HG02852 (cell line): ENCODE results near the gene SENP2.
"Not testable (repeated sequence)": the region's sequence is repeated elsewhere in the genome, so short reads cannot be mapped to it uniquely, and the experiment has no call there.

Source experiments
- ATAC-seq: cut with Tn5 transposase; IDR thresholded peaks from one replicate; pipeline ENCODE4 v1.9.1; 2021; ENCODE audit warnings: mild to moderate bottlenecking, moderate library complexity; ENCODE audit not compliant: unreplicated experiment

SENP2 gene

DNA sequence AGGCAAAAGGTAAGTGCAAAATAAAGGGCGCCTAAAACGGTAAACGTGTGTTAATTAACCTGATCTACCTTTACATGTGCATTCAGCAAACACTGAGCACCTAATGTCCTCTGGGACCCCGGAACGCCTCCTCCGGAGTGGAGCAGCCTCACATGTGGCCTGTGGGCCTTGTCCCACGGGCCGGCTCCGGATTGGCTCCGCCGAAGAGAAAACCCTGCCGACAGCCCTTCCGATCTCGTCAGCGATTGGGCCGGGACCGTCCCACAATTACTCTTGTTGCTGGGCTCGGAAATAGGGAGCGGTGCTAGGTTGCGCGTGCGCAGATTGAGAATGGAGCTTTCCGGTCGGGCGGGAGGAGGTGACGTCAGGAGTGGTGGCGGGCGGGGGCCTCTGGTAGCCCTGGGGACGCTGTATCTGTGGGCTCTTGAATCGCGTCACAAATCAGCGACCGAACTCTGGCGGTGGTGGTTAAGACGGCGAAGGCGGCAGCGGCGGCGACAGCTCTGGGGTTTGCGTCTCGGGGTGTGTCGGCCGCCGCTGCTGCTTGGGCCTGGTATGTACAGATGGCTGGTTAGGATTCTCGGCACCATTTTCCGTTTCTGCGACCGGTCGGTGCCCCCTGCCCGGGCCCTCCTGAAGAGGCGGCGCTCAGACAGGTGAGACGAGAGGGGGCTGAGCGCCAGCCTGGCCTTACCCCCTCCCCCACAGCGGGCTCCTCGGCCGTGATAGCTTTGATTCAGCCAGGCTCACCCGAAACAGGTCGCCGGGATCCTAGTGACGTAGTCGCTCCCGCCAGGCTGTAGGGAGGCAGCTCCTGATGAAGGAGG lies at the start of gene SENP2:
Gene SENP2 (plus strand): TSS at position 437 of the 827 bp plus-strand sequence. CDS start 119 bp downstream, at position 556.
- peak; percentile 96 for ATAC-seq

DNA sequence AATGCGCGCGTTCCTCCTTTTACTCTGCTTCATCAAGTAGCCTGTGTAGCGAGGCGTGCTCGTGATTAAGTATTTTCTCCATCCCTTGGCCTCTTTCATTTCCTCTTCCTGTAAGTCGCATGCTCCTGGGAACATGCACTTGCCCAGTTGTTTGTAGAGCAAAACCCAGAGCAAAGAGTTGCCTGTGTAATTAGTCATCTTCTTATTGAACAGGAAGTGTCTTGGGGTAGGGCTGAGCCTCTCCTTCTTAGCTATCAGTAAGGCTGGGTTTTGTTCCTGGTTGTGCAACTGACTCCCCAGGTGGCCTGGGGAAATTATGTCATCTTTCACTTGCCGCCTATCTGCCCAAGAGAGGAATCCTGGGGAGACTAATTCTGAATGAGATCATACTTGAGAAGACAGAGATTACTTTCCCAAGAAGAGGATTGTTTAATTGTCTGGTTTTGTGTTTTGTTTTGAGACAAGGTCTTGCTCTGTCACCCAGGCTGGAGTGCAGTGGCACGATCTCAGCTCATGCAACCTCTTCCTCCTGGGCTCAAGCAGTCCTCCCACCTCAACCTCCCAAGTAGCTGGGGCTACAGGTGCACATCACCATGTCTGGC lies 48.6 kb upstream of the SENP2 start:
- peak; percentile 98 for ATAC-seq

DNA sequence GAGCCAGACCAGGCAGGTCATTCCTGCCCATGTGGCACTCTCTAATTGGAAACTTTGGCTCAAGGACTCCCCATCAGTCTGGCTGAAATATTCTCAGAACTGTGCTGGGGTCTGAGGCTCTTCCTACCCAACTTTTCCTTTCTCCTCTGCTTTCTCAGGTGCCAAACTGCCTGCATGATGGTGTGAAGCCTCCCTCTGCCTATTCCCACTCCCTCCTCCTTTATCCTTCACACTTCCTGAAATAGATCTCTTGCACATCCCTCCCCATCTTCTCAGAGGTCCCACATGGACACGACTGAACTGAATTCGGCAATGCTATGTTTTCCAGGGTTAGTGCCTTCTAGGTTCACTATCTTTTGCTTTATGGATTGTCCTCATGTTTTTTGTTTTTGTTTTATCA lies 46.2 kb upstream of the SENP2 start:
- ATAC-seq, result no peak

DNA sequence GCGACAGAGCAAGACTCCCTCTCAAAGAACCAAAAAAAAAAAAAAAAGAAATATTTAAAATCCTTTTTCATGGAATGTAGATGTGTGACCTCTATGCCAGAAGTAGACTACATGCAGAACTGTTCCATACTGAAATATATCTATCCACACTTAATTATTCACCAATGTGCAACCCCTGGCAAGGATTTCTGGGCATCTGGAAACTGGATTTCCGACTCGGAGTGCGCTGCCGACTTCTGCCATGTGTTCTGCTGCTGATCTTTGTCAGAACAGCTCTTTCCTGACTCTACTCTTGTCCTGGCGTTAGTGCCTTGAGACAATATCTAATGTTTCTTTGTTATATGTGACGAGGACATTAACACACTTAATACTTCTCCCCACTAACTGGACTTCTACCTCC lies 45.4 kb upstream of the SENP2 start:
- ATAC-seq, result no peak

DNA sequence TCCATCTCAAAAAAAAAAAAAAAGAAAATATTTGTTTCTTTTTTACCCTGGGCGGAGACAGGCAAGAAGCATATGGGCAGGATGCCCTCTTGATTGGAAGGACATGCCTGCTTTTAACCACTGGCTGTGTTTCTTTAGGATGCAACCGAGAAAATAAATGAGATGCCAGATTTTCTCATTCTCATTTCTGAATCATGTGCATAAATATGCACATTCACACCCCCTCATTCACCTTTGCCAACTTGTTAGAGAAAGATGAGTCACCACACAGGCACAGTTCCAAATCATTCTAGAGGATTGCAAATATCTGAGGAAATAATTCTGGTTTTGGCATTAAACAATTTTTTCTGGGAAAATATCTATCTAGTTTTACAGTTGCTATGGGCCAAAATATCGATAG lies 37.0 kb upstream of the SENP2 start:
- ATAC-seq, result no peak

DNA sequence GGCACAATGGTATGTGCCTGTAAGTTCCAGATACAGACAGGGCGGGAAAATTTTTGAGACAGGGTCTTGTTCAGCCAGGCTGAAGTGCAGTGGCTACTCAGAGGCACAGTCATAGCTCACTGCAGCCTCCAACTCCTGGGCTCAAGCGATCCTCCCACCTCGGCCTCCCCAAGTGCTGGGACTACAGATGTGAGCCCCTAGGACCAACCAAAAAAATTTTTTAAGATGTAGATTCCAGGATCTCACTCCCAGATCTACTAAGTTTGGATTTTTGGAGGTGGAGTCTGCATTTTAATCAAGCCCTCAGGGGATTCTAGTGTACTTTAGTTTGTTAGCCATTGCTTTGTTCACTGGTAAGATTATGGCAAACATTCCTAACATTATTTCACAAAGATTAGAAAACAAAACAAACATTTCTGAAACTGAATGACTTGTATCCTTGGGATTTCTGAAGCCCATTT lies 36.4 kb upstream of the SENP2 start:
- ATAC-seq, result no peak

DNA sequence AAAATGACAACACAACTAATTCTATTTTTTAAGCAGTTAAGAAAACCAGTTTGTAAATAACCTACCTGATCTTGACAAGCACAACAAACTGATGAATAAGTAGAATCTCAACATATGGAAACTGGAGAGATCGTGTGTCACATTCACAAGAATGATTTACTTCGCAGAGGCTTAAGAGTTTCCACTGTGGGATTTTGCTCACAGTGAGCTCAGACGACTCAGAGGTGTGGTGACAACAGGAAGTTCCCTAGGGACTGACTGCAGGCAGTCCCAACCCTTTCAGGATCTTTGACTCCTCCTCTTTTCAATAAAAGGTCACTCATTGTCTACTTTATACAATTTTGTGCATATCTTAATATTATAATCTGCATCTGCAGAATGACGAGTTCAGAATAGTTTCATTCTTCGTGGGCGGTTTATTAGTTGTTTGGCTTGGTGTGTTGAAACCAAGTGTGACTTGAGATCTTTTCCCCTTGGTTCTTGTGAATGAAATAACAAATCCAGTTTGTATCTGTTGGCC lies 33.7 kb upstream of the SENP2 start, which contains the start of gene LIPH:
Gene LIPH (minus strand): TSS at position 231 of the 520 bp plus-strand sequence. CDS start 117 bp downstream, at position 114.
- no peak for ATAC-seq

DNA sequence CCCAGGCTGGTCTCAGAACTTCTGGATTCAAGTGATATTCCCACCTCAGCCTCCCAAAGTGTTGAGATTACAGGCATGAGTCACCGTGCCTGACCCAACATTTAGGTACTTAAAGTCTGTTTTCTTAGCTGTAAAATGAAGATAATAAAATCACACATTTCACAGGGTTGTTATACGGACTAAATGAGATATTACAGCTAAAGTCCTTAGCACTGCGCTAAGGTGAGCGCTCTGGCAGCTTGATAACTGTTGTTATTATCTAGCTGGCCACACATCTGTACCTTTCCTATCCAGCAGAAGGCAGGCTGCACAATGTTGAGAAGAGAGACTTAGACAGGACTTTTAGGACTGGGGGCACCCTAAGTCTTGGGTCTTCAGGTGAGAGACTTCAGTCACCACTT lies 31.0 kb upstream of the SENP2 start:
- ATAC-seq, result no peak

DNA sequence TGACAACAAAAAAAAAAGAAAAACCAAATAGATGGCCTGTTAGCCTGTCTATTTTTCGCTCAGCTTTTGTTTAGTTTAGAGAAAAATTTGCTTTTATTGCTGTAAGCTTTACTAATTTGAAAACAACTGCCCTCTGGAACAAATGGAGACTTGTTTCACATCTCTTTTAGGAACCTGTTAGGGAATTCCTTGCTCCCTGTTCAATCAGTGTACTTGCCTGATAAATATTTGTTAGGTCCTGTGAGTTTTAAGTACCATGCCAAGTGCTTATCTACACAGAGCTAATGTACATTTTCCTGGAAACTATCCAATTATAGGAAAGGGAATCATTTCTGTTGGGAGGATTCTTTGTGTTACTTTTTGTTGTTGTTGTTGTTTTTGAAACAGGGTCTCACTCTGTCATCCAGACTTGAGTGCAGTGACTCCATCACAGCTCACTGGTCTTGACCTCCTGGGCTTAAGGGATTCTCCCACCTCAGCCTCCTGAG lies 30.2 kb upstream of the SENP2 start:
- ATAC-seq, result no peak

DNA sequence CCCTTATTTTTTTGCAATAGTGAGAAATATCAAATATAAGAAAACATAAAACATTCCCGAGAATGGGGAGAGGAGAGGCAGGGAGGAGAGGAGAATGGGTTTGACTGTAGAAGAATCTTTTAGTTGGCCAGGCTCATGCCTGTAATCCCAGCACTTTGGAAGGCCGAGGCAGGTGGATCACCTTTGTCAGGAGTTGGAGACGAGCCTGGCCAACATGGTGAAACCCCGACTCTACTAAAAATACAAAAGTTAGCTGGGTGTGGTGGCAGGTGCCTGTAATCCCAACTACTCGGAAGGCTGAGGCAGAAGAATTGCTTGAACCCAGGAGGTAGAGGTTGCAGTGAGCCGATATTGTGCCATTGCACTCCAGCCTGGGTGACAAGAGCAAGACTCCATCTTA lies 29.5 kb upstream of the SENP2 start:
- ATAC-seq, result not testable (repeated sequence)

DNA sequence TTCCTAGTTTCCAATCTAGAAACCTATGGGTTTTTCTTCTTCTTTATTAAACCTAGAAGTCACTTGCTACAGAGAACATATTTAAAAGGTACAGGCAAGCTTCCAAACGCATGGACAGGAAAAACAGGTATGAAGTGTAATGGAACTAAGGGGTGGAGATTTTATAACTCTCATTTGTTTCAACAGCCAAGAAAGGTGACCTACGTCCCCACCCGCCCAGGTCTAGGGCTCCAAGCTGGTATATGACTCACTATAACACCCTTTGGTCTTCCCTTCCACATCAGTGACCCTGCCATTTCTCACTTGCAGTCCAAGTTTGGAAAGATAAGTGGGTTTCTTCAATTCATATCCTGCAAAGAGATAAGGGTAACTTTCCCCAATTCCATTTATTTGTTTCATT lies 27.7 kb upstream of the SENP2 start:
- ATAC-seq, result no peak

DNA sequence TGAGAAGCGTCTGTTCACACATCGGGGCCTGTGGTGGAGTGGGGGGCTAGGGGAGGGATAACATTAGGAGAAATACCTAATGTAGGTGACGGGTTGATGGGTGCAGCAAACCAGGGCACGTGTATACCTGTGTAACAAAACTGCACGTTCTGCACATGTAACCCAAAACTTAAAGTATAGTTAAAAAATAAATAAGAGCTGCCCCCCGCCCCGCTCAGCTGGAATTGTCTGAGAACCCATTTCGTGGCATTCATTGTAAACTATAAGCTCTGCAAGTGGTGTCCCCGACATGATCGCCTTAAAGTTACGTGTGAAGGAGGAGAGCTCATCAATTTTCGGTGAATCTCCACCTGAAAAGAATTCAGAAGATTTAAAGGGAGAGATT lies 26.4 kb upstream of the SENP2 start:
- no peak for ATAC-seq

DNA sequence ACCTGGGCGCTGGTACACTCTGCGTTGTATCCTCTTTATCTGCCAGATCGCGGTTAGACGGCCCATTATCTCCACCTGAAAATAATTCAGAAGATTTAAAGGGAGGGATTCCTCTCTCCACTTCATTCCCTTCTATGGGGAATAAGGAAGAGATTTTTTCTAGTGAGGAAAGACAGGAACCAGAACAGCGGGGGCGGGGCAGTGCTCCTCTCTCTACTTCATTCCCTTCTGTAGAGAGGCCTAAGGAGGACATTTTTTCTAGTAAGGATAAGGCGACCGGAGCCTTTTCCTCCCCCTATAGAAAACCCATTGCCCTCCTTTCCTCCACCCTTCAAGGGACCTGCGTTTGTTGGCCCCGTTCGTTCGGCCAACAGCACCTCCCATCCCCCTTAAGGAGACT lies 25.4 kb upstream of the SENP2 start:
- ATAC-seq, result no peak

DNA sequence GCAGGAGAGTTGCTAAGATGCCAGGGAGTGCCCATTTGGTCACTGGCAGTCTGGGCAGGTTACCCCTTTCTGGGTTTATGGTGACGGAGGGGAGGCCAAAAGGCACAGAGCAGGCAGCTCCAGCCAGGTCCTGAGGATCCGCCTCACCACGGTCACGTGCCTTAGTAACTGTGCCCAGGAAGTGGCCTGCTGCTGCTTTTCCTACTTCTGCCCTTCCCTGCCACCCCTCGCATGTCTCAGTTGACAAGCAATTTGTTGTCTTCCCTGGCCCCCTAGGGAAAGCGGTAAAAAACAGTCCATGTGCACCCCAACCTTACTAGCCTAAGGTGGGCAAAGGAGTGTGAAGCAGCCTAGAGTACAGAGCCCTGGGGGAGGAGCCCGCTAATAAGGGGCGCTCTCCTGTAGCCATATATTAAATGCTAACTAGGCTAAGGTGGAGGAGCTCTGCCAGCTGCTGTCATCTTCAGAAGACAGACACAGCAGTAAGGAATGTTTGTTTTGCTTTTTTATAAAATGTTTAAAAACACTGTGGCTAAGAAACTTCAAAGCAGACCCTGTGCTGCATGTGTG lies 24.6 kb upstream of the SENP2 start:
- no peak for ATAC-seq

DNA sequence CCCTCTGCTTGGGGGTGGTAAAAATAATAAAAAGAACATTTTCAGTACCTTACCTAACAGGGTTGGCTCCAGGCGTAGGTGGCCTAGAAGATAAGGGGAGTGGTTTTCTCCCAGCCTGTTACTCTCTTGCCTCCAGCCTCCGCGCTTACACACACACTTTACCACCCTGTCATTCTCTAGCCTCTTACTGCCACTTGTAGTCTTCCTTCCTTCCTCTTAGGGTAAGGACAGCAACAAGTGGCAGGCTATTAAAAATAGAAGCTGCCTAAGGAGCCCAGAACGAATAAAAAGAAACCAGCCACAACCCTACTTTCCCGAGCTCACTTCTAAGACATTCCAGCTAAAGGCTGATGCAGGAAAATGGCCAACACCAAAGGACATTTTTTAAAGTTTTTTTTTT lies 24.1 kb upstream of the SENP2 start:
- ATAC-seq, result no peak

DNA sequence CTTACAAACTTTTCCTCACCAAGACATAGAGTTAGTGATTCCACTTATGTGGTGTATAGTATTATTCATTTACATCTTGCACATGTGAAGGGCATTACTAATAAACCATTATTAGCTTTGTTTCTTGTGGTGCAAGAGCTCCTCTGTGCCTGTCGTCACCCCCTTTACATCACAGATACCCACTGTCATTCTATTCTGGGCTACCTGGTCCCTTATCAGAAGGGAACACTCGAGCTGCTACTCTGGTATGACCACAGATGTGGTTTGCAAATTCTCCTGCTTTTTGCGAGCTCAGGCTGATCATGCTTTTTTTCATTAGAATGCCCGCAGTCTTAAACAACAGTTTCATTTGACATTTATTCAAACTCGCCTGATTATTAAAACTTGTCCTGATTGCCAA lies 13.9 kb upstream of the SENP2 start:
- ATAC-seq, result no peak

DNA sequence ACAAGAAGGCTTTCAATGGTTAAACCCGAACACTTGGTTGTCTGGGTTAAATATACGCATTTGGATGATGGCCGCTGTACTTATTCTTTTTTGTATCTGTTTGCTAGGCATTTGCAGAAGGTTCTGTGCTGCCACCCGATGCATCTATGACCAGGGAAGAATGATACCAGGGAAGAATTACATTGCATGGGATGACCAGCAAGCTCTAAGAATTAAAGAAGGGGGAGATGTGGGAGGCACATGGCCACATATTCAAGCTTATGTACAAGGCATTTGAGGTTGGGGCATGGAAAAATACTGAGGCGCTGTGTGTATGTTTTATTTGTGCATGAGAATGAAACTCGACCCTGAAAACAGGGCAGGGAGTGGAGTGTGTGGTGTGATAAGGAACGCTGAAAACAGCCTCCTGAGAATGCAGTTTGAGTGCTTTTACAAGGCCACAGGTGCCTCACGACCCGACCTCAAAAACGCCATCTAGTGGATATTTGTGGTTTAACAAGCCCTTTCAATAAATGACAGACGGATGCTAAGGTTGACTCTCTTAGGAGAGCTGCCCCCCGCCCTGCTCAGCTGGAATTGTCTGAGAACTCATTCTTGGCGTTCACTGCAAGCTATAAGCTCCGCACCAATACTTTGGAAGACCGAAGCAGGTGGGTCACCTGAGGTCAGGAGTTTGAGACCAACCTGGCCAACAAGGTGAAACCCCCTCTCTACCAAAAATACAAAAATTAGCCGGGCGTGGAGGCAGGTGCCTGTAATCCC lies 10.8 kb upstream of the SENP2 start:
- peak; percentile 65 for ATAC-seq

DNA sequence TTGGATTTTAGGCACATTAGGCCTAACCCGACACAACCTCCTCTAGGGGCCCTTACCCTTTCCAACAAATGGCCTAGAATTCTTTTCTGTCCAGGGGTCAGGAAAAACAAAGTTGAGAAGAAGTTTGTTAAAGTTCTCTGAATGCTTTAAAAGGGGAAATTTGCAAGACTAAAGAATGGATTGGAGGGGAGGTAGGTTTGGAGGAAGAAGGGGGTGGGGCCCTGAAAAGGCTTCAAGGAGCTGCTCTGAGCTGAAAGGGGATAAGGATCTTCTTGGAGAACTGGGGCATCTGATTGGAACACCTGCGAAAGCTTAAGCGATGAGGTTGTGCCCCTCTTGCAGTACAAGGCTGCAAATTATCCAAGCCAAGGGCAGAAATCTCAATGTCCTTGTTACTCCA lies 3.9 kb upstream of the SENP2 start:
- ATAC-seq, result no peak

DNA sequence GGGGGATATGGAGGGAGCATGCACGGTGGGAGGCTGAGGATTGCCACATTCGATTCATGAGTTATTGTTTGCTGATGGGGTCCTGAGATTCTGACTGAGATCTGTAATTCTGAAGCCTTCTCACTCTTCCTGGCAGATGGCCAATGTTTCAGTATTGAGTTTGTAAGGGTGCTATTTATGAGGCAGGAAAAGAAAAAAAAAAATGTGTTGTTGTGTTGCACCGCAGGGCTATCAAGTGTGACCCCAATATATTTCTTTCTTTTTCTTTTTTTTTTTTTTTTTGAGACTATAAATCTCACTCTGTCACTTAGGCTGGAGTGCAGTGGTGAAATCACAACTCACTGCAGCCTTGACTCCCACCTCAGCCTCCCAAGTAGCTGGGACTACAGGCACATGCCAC lies 3.2 kb upstream of the SENP2 start:
- ATAC-seq, result no peak

DNA sequence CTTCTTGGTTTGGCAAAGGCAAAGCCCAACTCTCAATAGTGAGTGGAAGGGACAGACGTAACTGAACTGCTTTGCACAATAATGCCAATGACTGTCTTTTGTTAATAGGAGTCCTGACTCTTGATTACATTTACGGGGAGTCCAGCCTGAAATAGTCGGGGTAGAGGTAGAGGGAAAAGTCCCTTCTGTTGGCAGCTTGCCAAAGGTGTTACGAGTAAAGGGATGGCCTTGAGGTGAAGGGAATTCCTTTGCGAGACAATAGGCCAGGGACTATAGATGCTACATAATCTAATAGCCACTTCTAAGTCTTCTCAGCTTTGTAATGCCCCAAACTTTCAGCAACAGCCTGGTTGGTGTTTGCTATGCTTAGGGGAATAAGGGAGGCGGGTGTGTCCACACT lies 2.2 kb upstream of the SENP2 start:
- no peak for ATAC-seq

DNA sequence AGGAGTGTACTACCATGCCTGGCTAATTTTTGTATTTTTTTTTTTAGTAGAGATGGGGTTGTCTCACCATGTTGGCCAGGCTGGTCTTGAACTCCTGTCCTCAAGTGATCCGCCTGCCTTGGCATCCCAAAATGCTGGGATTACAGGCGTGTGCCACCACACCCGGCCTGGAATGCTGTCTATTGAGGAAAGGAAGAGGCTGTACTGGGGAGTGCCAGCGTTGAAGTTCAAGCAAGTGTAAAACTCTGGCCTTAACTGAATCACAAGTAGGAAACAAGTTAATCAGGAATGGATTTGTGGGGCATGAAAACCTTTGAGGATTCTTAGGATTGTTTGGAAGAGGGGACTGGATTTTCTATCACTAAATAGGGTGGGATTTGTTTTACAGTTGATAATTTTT lies 1.4 kb upstream of the SENP2 start:
- ATAC-seq, result no peak
